ENCODE results near the gene IL1RL1. TPM values are rescaled to one million over a fixed set of nuclear protein-coding genes. Genes with fewer than 3 reads are reported as not detected.

IL1RL1 gene
- total RNA-seq, 1 donor from 2014 or later, result 0.27 TPM

DNA sequence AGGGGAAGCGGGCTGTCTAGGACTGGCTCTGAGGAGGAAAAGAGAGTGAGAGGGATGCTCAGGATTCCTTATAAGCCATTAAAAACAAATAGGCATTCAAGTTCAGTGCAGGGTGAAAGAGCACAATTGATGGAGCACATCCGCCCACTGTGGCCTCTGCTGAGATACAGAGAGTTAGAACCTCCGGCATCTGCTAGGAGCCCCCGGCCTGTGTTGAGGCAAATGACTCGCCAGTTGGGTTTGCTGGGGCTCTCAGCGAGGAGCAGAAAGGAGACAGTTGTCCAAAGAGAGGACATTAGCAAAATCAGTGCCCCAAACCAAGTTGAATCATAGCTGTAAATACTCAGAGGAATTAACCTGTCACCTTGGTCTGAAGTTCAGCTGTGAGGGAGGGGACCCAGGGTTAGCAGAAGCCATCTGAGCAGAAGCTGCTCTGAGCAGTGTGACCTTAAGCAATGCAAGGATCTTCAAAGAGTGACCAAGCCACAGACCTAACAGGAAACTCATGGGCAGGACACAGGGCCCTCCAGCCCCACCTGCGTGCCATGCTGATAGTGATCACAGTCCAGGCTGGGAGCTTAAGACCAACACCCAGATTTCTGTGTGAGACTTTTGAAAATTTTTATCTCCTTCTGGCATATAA, 88.3 kb downstream of the IL1RL1 start:
- Histone ChIP-seq H3K4me2 (ENCODE audit: low read length) (no peak overlapping the region), H2AFZ (ENCODE audit: low read depth, low read length) (no peak overlapping the region), H4K20me1 (ENCODE audit: insufficient read depth, low read length) (no peaks in the 10 kb centered on the region), H3K36me3 (ENCODE audit: insufficient read depth, low read length) (no peaks in the 10 kb centered on the region), H3K79me2 (ENCODE audit: insufficient read depth, low read length) (no peaks in the 10 kb centered on the region), H3K9me3 (ENCODE audit: insufficient read depth, low read depth, low read length) (no peaks in the 10 kb centered on the region), H3K27ac (ENCODE audit: low read depth, low read length) (no peak overlapping the region), H3K4me3 (ENCODE audit: insufficient read depth, low read depth, low read length) (no peak overlapping the region), H3K27me3 (ENCODE audit: insufficient read depth, low read length) (peaks cover 2% of the 10 kb centered on the region), H3K4me1 (ENCODE audit: insufficient read depth, low read length) (no peaks in the 10 kb centered on the region), H3K9ac (ENCODE audit: low read length) (no peak overlapping the region)
- H3K9me3 Mint-ChIP-seq (ENCODE audit: unreplicated experiment), result no peaks in the 10 kb centered on the region
- TF ChIP-seq EZH2 (IDR thresholded peaks at IDR 0.05; ENCODE audit: insufficient read depth, low read length) (no peak), CTCF (IDR thresholded peaks at IDR 0.05; ENCODE audit: insufficient read depth, low read depth, low read length) (no peak)
- no peaks in the 10 kb centered on the region for H3K36me3 Mint-ChIP-seq (ENCODE audit: low read depth, unreplicated experiment)
- FAIRE-seq (no peak), DNase-seq (ENCODE audit: low read depth) (no peak)
- H3K27ac Mint-ChIP-seq (ENCODE audit: unreplicated experiment), result no peak overlapping the region
- H3K27me3 Mint-ChIP-seq (ENCODE audit: low read depth, unreplicated experiment), result no peaks in the 10 kb centered on the region
- H3K4me1 Mint-ChIP-seq (ENCODE audit: low read depth, unreplicated experiment), result no peaks in the 10 kb centered on the region
- no peak overlapping the region for H3K4me3 Mint-ChIP-seq (ENCODE audit: unreplicated experiment)

- no peaks in the 10 kb centered on the region for H3K36me3 ChIP-seq (ENCODE audit: insufficient read depth, low read length)
- H3K27me3 Mint-ChIP-seq (ENCODE audit: low read depth, unreplicated experiment), result no peaks in the 10 kb centered on the region
- DNase-seq (ENCODE audit: low read depth) (no peak), FAIRE-seq (no peak)
- no peak overlapping the region for H3K27ac Mint-ChIP-seq (ENCODE audit: unreplicated experiment)
- no peaks in the 10 kb centered on the region for H3K4me1 ChIP-seq (ENCODE audit: insufficient read depth, low read length)
- H3K9me3 Mint-ChIP-seq (ENCODE audit: unreplicated experiment), result no peaks in the 10 kb centered on the region
- H4K20me1 ChIP-seq (ENCODE audit: insufficient read depth, low read length), result no peaks in the 10 kb centered on the region
- no peak overlapping the region for H2AFZ ChIP-seq (ENCODE audit: low read depth, low read length)
- TF ChIP-seq EZH2 (IDR thresholded peaks at IDR 0.05; ENCODE audit: insufficient read depth, low read length) (no peak), CTCF (IDR thresholded peaks at IDR 0.05; ENCODE audit: insufficient read depth, low read depth, low read length) (no peak)
- H3K4me3 Mint-ChIP-seq (ENCODE audit: unreplicated experiment), result no peak overlapping the region
- no peaks in the 10 kb centered on the region for H3K27me3 ChIP-seq (ENCODE audit: insufficient read depth, low read length)
- H3K79me2 ChIP-seq (ENCODE audit: insufficient read depth, low read length), result no peaks in the 10 kb centered on the region
- no peaks in the 10 kb centered on the region for H3K9me3 ChIP-seq (ENCODE audit: insufficient read depth, low read depth, low read length)
- H3K27ac ChIP-seq (ENCODE audit: low read depth, low read length), result no peak overlapping the region
- no peak overlapping the region for H3K4me3 ChIP-seq (ENCODE audit: insufficient read depth, low read depth, low read length)
- H3K9ac ChIP-seq (ENCODE audit: low read length), result no peak overlapping the region
- no peak overlapping the region for H3K4me2 ChIP-seq (ENCODE audit: low read length)
- no peaks in the 10 kb centered on the region for H3K36me3 Mint-ChIP-seq (ENCODE audit: low read depth, unreplicated experiment)
- no peaks in the 10 kb centered on the region for H3K4me1 Mint-ChIP-seq (ENCODE audit: low read depth, unreplicated experiment)
Measured at GRCh38 chr2:102401456-102401855, 90.1 kb downstream of the IL1RL1 start.

Other genes with a start within 250 kb of the IL1RL1 start
- gene IL1R1, start 168.8 kb upstream of the IL1RL1 start, total RNA-seq, result 6.9 and 7.5 TPM in 2 replicates
- gene IL1RL2, start 124.5 kb upstream of the IL1RL1 start, total RNA-seq, result 0.43 TPM in 1 of 2 replicates, not detected in the other
- gene IL18R1, start 44.2 kb downstream of the IL1RL1 start, total RNA-seq, result 2.4 and 4.4 TPM in 2 replicates
- gene IL18RAP, start 111.6 kb downstream of the IL1RL1 start, total RNA-seq, result not detected in 2 replicates
- gene SLC9A4, start 161.7 kb downstream of the IL1RL1 start, total RNA-seq, result 0.07 and 0.09 TPM in 2 replicates